ENCODE data around the gene NPM1.

DNA sequence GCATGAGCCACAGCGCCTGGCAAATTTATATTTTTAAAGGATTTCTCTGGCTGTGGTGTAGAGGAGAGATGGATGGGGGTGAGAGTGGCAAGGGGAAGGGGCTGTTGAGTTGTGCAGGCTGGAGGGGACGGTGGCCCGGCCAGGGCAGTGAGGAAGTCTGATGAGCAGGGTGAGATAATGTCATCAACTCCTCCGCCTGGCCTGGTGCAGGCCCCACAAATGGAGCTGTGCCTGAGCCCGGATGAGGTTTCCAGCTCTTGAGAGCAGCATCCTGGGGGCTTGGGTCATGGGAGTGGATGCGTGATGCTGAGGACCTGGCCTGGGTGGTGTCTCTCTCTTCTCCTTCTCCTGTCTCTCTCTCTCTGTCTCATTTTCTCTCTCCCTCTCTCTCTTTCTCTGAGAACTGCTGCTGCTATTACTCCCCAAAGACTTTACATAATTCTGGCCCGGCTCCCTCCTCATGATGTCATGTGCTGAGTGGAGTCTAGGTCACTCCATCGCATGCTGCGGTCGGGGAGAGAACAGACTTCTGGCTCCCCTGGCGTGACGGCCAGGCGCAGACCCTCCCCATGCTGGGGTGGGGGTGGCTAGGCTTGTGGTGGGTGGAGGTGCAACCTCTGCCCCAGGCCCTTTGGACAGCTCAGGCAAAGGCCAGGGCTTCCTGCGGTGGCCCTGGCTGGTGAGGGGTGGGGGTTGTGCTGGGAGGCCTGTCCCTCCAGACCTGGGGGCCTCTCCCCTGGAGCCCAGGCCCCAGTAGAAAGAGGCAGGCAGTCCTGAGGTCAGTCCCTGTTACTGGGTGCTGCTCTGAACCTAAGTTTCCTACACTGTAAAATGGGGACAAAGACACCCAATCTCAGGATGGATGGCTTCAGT, 58.2 kb downstream of the NPM1 start:
- TF ChIP-seq, protein P1, sequence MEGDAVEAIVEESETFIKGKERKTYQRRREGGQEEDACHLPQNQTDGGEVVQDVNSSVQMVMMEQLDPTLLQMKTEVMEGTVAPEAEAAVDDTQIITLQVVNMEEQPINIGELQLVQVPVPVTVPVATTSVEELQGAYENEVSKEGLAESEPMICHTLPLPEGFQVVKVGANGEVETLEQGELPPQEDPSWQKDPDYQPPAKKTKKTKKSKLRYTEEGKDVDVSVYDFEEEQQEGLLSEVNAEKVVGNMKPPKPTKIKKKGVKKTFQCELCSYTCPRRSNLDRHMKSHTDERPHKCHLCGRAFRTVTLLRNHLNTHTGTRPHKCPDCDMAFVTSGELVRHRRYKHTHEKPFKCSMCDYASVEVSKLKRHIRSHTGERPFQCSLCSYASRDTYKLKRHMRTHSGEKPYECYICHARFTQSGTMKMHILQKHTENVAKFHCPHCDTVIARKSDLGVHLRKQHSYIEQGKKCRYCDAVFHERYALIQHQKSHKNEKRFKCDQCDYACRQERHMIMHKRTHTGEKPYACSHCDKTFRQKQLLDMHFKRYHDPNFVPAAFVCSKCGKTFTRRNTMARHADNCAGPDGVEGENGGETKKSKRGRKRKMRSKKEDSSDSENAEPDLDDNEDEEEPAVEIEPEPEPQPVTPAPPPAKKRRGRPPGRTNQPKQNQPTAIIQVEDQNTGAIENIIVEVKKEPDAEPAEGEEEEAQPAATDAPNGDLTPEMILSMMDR (IDR thresholded peaks at IDR 0.05; ENCODE audit: low read length) = no peak
- TF ChIP-seq EZH2 (optimal IDR thresholded peaks at IDR 0.05; ENCODE audit: low read depth, low read length) = no peak
